Smooth muscle cell (in vitro differentiated cells): ENCODE measurements around the gene SSBP1. TPM values are rescaled to one million over a fixed set of nuclear protein-coding genes. Genes with fewer than 3 reads are reported as not detected.
"Not testable (repeated sequence)": the region's sequence is repeated elsewhere in the genome, so short reads cannot be mapped to it uniquely, and the experiment has no call there.

Experiments
- DNase-seq: peaks from one replicate; lab custom pipeline; 2025; ENCODE audit not compliant: unreplicated experiment; lab: John Stamatoyannopoulos, UW
- H2AFZ ChIP-seq: fragments of 200-600 bp; sonication (generic); 2 replicates; pipeline ENCODE4 v1.6.0; 2016; ENCODE audit warnings: antibody characterized with exemption, low read depth, mild to moderate bottlenecking
- H3F3A ChIP-seq: fragments of 200-600 bp; sonication (generic); 2 replicates; pipeline ENCODE4 v1.6.0; 2017; ENCODE audit warnings: antibody characterized with exemption, low read depth
- H3K27ac ChIP-seq: fragments of 200-600 bp; sonication (generic); 2 replicates; pipeline ENCODE4 v1.5.1; 2016; ENCODE audit warnings: low read depth, mild to moderate bottlenecking
- H3K27me3 ChIP-seq: fragments of 200-600 bp; sonication (generic); 2 replicates; pipeline ENCODE4 v1.6.1; 2016; ENCODE audit warnings: low read depth, mild to moderate bottlenecking
- H3K36me3 ChIP-seq: fragments of 200-600 bp; sonication (generic); 2 replicates; pipeline ENCODE4 v1.5.1; 2016; ENCODE audit warnings: low read depth
- H3K4me1 ChIP-seq: fragments of 200-600 bp; sonication (generic); 2 replicates; pipeline ENCODE4 v1.5.1; 2016; ENCODE audit warnings: low read depth
- H3K4me2 ChIP-seq: fragments of 200-600 bp; sonication (generic); 2 replicates; pipeline ENCODE4 v1.6.0; 2016; ENCODE audit warnings: mild to moderate bottlenecking
- H3K4me3 ChIP-seq: fragments of 200-600 bp; sonication (generic); 2 replicates; pipeline ENCODE4 v1.5.1; 2016; ENCODE audit warnings: mild to moderate bottlenecking
- H3K79me2 ChIP-seq: fragments of 200-600 bp; sonication (generic); 2 replicates; pipeline ENCODE4 v1.6.0; 2016; ENCODE audit warnings: low read depth, mild to moderate bottlenecking
- H3K9ac ChIP-seq: fragments of 200-600 bp; sonication (generic); 2 replicates; pipeline ENCODE4 v1.6.0; 2016; ENCODE audit warnings: low read depth
- H3K9me3 ChIP-seq: fragments of 200-600 bp; sonication (generic); replicated peaks from 2 replicates; pipeline ENCODE4 v1.5.1; 2016; ENCODE audit warnings: low read depth
- H4K20me1 ChIP-seq: fragments of 200-600 bp; sonication (generic); 2 replicates; pipeline ENCODE4 v1.6.0; 2016; ENCODE audit warnings: low read depth
- CTCF ChIP-seq: fragments of 200-600 bp; sonication (generic); IDR thresholded peaks from 2 replicates; pipeline ENCODE4 v1.5.1; 2017; ENCODE audit warnings: borderline replicate concordance, mild to moderate bottlenecking, antibody characterized with exemption; ENCODE audit not compliant: insufficient read depth, poor library complexity, severe bottlenecking
- WGBS: methylation state at CpG from one replicate; pipeline ENCODE4 v1.1.7; 2016; ENCODE audit warnings: low lambda C conversion rate; 5-methylcytosine and 5-hydroxymethylcytosine counted together
- polyA plus RNA-seq: library from polyadenylated mRNA; unstranded; fragments of >200 nt; fragmentation: Nextera tagmentation; extraction: Ambion mirVana; gene quantifications from 2 replicates; pipeline ENCODE4 v1.2.1, GENCODE V29; 2016
- total RNA-seq: library from RNA; depleted of rRNA; stranded (reverse); fragments of >200 nt; gene quantifications from 2 replicates; pipeline ENCODE4 v1.2.3, GENCODE V29; 2014

The SSBP1 gene
- total and polyA plus RNA-seq, 2 experiments from 2014 or later, result 202 to 255 TPM

GRCh38 chr7:141739250-141739649 is 1.1 kb downstream of the SSBP1 start:
- Histone ChIP-seq H3K9me3 (no peaks in the 10 kb centered on the region), H2AFZ (no peak overlapping the region), H3K79me2 (peaks cover 28% of the 10 kb centered on the region), H3K27ac (no peak overlapping the region), H3K4me1 (peaks cover 11% of the 10 kb centered on the region), H3K9ac (peak overlapping the region; percentile 79), H3K36me3 (peaks cover 11% of the 10 kb centered on the region), H4K20me1 (no peaks in the 10 kb centered on the region), H3K27me3 (no peaks in the 10 kb centered on the region), H3K4me2 (peak overlapping the region; percentile 88), H3K4me3 (peak overlapping the region; percentile 84), H3F3A (no peaks in the 10 kb centered on the region)
- no peak for TF ChIP-seq CTCF
- 86% methylated on average over 3 of the region's 3 CpGs for WGBS
- no peak for DNase-seq

GRCh38 chr7:141742229-141742628 is 4.1 kb downstream of the SSBP1 start:
- no peak for DNase-seq
- Histone ChIP-seq H3K36me3 (peaks cover 32% of the 10 kb centered on the region), H3K79me2 (peaks cover 28% of the 10 kb centered on the region), H3K27me3 (no peaks in the 10 kb centered on the region), H3K27ac (no peak overlapping the region), H3K4me3 (no peak overlapping the region), H4K20me1 (no peaks in the 10 kb centered on the region), H3K4me1 (peaks cover 11% of the 10 kb centered on the region), H3K9me3 (no peaks in the 10 kb centered on the region), H3F3A (no peaks in the 10 kb centered on the region), H3K9ac (no peak overlapping the region), H3K4me2 (no peak overlapping the region), H2AFZ (no peak overlapping the region)
- WGBS, result 66% methylated on average over 1 of the region's 1 CpG
- TF ChIP-seq CTCF, result no peak

GRCh38 chr7:141744131-141744530 is 6.0 kb downstream of the SSBP1 start:
- Histone ChIP-seq H3K36me3 (peaks cover 41% of the 10 kb centered on the region), H3K79me2 (peaks cover 24% of the 10 kb centered on the region), H2AFZ (no peak overlapping the region), H3K4me3 (no peak overlapping the region), H3K9me3 (no peaks in the 10 kb centered on the region), H4K20me1 (no peaks in the 10 kb centered on the region), H3K4me1 (peaks cover 7% of the 10 kb centered on the region), H3F3A (no peaks in the 10 kb centered on the region), H3K27ac (no peak overlapping the region), H3K9ac (no peak overlapping the region), H3K27me3 (no peaks in the 10 kb centered on the region), H3K4me2 (no peak overlapping the region)
- 98% methylated on average over 2 of the region's 2 CpGs for WGBS
- no peak for DNase-seq
- TF ChIP-seq CTCF, result no peak

GRCh38 chr7:141748396-141748795 is 10.2 kb downstream of the SSBP1 start:
- Histone ChIP-seq H3K27ac (peak overlapping the region; percentile 6), H3K9me3 (peaks cover 13% of the 10 kb centered on the region), H3K4me2 (no peak overlapping the region), H3F3A (no peaks in the 10 kb centered on the region), H3K79me2 (peaks cover 3% of the 10 kb centered on the region), H4K20me1 (no peaks in the 10 kb centered on the region), H3K36me3 (peaks cover 78% of the 10 kb centered on the region), H3K4me1 (no peaks in the 10 kb centered on the region), H3K9ac (no peak overlapping the region), H2AFZ (no peak overlapping the region), H3K4me3 (no peak overlapping the region), H3K27me3 (no peaks in the 10 kb centered on the region)
- TF ChIP-seq CTCF, result no peak
- 83% methylated on average over 2 of the region's 2 CpGs for WGBS
- DNase-seq, result no peak

GRCh38 chr7:141751904-141752303 is 13.7 kb downstream of the SSBP1 start:
- 98% methylated on average over 10 of the region's 10 CpGs for WGBS

More at GRCh38 chr7:141751904-141752303, 13.7 kb downstream of the SSBP1 start:
- not testable (repeated sequence) for H3K27me3 ChIP-seq, H3K27ac ChIP-seq, DNase-seq, H3K9ac ChIP-seq, H4K20me1 ChIP-seq, H3K79me2 ChIP-seq, H3F3A ChIP-seq, H2AFZ ChIP-seq, H3K4me1 ChIP-seq, H3K4me3 ChIP-seq, H3K4me2 ChIP-seq
- peaks cover 13% of the 10 kb centered on the region for H3K9me3 ChIP-seq
- H3K36me3 ChIP-seq, result peaks cover 50% of the 10 kb centered on the region
